ENCODE results near the gene ZGRF1.

Gene ZGRF1

GRCh38 chr4:112515198-112516065 lies 121.3 kb downstream of the ZGRF1 start (continued):
- no peak for TF ChIP-seq GLI4 (tag by site-specific recombination; IDR thresholded peaks at IDR 0.05)
- peak; percentile 92 for TF ChIP-seq ZBTB26 (tag by site-specific recombination; optimal IDR thresholded peaks at IDR 0.05)
- TF ChIP-seq GLIS1 (tag by site-specific recombination; IDR thresholded peaks at IDR 0.05), result peak; percentile 86
- 0 out of 2 replicates have a peak, but pooled peaks have one; percentile 10 for TF ChIP-seq ZNF423 (tag by site-specific recombination; IDR thresholded peaks at IDR 0.05)
- peak; percentile 57 for TF ChIP-seq ZNF600 (tag by site-specific recombination; IDR thresholded peaks at IDR 0.05)
- peak; percentile 86 for TF ChIP-seq ZNF335 (tag by site-specific recombination; conservative IDR thresholded peaks at IDR 0.05)
- TF ChIP-seq ZNF341 (tag by site-specific recombination; IDR thresholded peaks at IDR 0.05; ENCODE audit: low read depth), result no peak
- TF ChIP-seq ZSCAN4 (tag by site-specific recombination; IDR thresholded peaks at IDR 0.05), result no peak
- no peak for TF ChIP-seq ZNF433 (tag by site-specific recombination; IDR thresholded peaks at IDR 0.05; ENCODE audit: low read depth)
- TF ChIP-seq ZNF792 (tag by site-specific recombination; IDR thresholded peaks at IDR 0.05), result no peak
- TF ChIP-seq, protein P1, sequence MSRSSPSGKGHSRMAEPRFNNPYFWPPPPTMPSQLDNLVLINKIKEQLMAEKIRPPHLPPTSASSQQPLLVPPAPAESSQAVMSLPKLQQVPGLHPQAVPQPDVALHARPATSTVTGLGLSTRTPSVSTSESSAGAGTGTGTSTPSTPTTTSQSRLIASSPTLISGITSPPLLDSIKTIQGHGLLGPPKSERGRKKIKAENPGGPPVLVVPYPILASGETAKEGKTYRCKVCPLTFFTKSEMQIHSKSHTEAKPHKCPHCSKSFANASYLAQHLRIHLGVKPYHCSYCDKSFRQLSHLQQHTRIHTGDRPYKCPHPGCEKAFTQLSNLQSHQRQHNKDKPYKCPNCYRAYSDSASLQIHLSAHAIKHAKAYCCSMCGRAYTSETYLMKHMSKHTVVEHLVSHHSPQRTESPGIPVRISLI (tag by site-specific recombination; IDR thresholded peaks at IDR 0.05), result no peak
- TF ChIP-seq, protein P2, sequence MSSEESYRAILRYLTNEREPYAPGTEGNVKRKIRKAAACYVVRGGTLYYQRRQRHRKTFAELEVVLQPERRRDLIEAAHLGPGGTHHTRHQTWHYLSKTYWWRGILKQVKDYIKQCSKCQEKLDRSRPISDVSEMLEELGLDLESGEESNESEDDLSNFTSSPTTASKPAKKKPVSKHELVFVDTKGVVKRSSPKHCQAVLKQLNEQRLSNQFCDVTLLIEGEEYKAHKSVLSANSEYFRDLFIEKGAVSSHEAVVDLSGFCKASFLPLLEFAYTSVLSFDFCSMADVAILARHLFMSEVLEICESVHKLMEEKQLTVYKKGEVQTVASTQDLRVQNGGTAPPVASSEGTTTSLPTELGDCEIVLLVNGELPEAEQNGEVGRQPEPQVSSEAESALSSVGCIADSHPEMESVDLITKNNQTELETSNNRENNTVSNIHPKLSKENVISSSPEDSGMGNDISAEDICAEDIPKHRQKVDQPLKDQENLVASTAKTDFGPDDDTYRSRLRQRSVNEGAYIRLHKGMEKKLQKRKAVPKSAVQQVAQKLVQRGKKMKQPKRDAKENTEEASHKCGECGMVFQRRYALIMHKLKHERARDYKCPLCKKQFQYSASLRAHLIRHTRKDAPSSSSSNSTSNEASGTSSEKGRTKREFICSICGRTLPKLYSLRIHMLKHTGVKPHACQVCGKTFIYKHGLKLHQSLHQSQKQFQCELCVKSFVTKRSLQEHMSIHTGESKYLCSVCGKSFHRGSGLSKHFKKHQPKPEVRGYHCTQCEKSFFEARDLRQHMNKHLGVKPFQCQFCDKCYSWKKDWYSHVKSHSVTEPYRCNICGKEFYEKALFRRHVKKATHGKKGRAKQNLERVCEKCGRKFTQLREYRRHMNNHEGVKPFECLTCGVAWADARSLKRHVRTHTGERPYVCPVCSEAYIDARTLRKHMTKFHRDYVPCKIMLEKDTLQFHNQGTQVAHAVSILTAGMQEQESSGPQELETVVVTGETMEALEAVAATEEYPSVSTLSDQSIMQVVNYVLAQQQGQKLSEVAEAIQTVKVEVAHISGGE (tag by site-specific recombination; conservative IDR thresholded peaks at IDR 0.05; ENCODE audit: low read depth), result peak; percentile 19; the same call in 1 of the 2 replicates
- 0 out of 2 replicates have a peak, but pooled peaks have one; percentile 49 for TF ChIP-seq ZXDB (tag by site-specific recombination; IDR thresholded peaks at IDR 0.05)
- TF ChIP-seq, protein P3, sequence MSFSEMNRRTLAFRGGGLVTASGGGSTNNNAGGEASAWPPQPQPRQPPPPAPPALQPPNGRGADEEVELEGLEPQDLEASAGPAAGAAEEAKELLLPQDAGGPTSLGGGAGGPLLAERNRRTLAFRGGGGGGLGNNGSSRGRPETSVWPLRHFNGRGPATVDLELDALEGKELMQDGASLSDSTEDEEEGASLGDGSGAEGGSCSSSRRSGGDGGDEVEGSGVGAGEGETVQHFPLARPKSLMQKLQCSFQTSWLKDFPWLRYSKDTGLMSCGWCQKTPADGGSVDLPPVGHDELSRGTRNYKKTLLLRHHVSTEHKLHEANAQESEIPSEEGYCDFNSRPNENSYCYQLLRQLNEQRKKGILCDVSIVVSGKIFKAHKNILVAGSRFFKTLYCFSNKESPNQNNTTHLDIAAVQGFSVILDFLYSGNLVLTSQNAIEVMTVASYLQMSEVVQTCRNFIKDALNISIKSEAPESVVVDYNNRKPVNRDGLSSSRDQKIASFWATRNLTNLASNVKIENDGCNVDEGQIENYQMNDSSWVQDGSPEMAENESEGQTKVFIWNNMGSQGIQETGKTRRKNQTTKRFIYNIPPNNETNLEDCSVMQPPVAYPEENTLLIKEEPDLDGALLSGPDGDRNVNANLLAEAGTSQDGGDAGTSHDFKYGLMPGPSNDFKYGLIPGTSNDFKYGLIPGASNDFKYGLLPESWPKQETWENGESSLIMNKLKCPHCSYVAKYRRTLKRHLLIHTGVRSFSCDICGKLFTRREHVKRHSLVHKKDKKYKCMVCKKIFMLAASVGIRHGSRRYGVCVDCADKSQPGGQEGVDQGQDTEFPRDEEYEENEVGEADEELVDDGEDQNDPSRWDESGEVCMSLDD (tag by site-specific recombination; IDR thresholded peaks at IDR 0.05), result peak; percentile 37; the same call in 1 of the 2 replicates
- 0 out of 2 replicates have a peak, but pooled peaks have one; percentile 18 for TF ChIP-seq SP7 (tag by site-specific recombination; IDR thresholded peaks at IDR 0.05)
- TF ChIP-seq KLF1 (tag by site-specific recombination; IDR thresholded peaks at IDR 0.05), result 0 out of 2 replicates have a peak, but pooled peaks have one; percentile 15
- TF ChIP-seq ZBTB17 (tag by site-specific recombination; IDR thresholded peaks at IDR 0.05), result peak; percentile 76
- peak; percentile 69 for TF ChIP-seq GLIS2 (tag by site-specific recombination; IDR thresholded peaks at IDR 0.05)
- peak; percentile 43; the same call in 1 of the 2 replicates for TF ChIP-seq SP3 (tag by site-specific recombination; IDR thresholded peaks at IDR 0.05)
- peak; percentile 44; the same call in 1 of the 2 replicates for TF ChIP-seq ZBTB20 (tag by site-specific recombination; IDR thresholded peaks at IDR 0.05)
- TF ChIP-seq ZNF677 (tag by site-specific recombination; IDR thresholded peaks at IDR 0.05), result no peak
- TF ChIP-seq SETDB1 (IDR thresholded peaks at IDR 0.05; ENCODE audit: insufficient read length, low read length), result peak; percentile 5
- 0 out of 2 replicates have a peak, but pooled peaks have one; percentile 75 for TF ChIP-seq ZNF501 (tag by site-specific recombination; IDR thresholded peaks at IDR 0.05)

Measured in HEK293 (cell line).